Suprapubic skin (tissue), 4 donors: ENCODE data around the gene FLYWCH2. TPM values are rescaled to one million over a fixed set of nuclear protein-coding genes. Genes with fewer than 3 reads are reported as not detected.
"Not testable (repeated sequence)": the region's sequence is repeated elsewhere in the genome, so short reads cannot be mapped to it uniquely, and the experiment has no call there.

ENCODE experiments used
- DNase-seq, 2 donors: peaks; one replicate each; pipeline ENCODE4 v3.0.0-alpha.2; 2019; ENCODE audit warnings: low spot score in 2 of 2
- H3K27ac ChIP-seq: fragments of 200-600 bp; sonication (generic); one replicate; pipeline ENCODE4 v1.5.1; 2019
- H3K27me3 ChIP-seq: fragments of 200-600 bp; sonication (generic); one replicate; pipeline ENCODE4 v1.5.1; 2019
- H3K36me3 ChIP-seq: fragments of 200-600 bp; sonication (generic); one replicate; pipeline ENCODE4 v1.5.1; 2019
- H3K4me1 ChIP-seq: fragments of 200-600 bp; sonication (generic); one replicate; pipeline ENCODE4 v1.5.1; 2019
- H3K4me3 ChIP-seq: fragments of 200-600 bp; sonication (generic); one replicate; pipeline ENCODE4 v1.5.1; 2019; ENCODE audit warnings: mild to moderate bottlenecking
- H3K9me3 ChIP-seq: fragments of 200-600 bp; sonication (generic); one replicate; pipeline ENCODE4 v1.5.1; 2019
- EP300 ChIP-seq: sonication (generic); formaldehyde crosslinking; IDR thresholded peaks from one replicate; pipeline ENCODE4 v1.6.1; 2017; ENCODE audit warnings: antibody characterized with exemption
- POLR2A ChIP-seq, 2 donors: fragments of 450-650 bp; IDR thresholded peaks; one replicate each; pipeline ENCODE4 v1.6.1; 2017; ENCODE audit warnings: antibody characterized with exemption in 2 of 2, mild to moderate bottlenecking in 2 of 2, moderate library complexity in 2 of 2
- POLR2AphosphoS5 ChIP-seq, 3 donors: sonication (generic); formaldehyde crosslinking; IDR thresholded peaks; one replicate each; pipeline ENCODE4 v1.6.1; 2017; ENCODE audit warnings: antibody characterized with exemption in 3 of 3
- WGBS: methylation state at CpG from one replicate; pipeline ENCODE4 v1.1.5; 2018; 5-methylcytosine and 5-hydroxymethylcytosine counted together
- total RNA-seq, 4 donors: library from RNA; depleted of rRNA; stranded (reverse); fragments of >200 nt; gene quantifications; one replicate each; pipeline ENCODE4 v1.1.0, GENCODE V29; 2016
- TF ChIP-seq, protein P1 (sequence below), 2 donors: fragments of 200-600 bp in 1 of 2; fragments of 450-650 bp in 1 of 2; sonication (generic) in 1 of 2; IDR thresholded peaks; one replicate each; pipeline ENCODE4 v1.5.1; 2016 to 2019; ENCODE audit warnings: antibody characterized with exemption in 2 of 2, mild to moderate bottlenecking in 1 of 2, moderate library complexity in 1 of 2

The FLYWCH2 gene
- total RNA-seq, 4 donors from 2014 or later = 31.5 to 42.1 (median 34.7) TPM

DNA sequence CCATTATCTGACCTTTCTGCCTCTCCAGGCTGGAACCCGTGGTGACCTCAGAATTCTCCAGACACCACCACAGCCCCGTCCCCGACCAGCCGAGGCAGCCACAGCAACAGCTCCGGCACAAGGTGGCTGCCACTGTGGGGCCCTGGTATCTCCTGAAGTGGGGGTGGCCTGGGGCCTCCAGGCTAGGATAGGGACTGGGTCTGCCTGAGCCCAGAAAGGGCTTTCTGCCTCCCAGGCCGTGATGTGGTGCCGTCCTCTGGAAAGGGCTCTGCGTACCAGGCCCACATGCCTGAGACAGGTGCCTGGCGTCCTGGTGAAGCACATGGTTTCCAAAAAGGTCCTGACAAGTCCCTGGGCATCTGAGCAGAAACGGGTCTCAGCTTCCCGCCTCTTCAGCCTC is 45.8 kb downstream of the FLYWCH2 start:
- Histone ChIP-seq H3K27me3 (no peaks in the 10 kb centered on the region), H3K9me3 (no peaks in the 10 kb centered on the region), H3K36me3 (peaks cover 39% of the 10 kb centered on the region), H3K4me1 (peaks cover 18% of the 10 kb centered on the region), H3K4me3 (no peak overlapping the region), H3K27ac (no peak overlapping the region)
- DNase-seq = no peak
- no peak for TF ChIP-seq POLR2AphosphoS5 (IDR thresholded peaks at IDR 0.05)
- no peak for TF ChIP-seq POLR2A (IDR thresholded peaks at IDR 0.05)
- 93% methylated on average over 11 of the region's 11 CpGs for WGBS

DNA sequence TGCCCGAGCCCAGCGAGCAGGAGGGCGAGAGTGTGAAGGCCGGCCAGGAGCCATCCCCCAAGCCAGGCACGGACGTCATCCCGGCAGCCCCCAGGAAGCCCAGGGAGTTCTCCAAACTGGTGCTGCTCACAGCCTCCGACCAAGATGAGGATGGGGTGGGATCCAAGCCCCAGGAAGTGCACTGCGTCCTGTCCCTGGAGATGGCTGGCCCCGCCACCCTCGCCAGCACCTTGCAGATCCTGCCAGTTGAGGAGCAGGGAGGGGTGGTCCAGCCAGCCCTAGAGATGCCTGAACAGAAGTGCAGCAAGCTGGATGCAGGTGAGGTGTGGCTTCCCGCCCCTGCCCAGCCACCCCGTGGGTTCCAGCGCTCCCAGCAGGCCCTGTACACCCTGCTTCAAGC is 46.7 kb downstream of the FLYWCH2 start:
- peaks cover 18% of the 10 kb centered on the region for H3K4me1 ChIP-seq
- no peak overlapping the region for H3K4me3 ChIP-seq
- WGBS = 74% methylated on average over 5 of the region's 14 CpGs
- H3K27me3 ChIP-seq = no peaks in the 10 kb centered on the region
- no peak for TF ChIP-seq EP300
- TF ChIP-seq POLR2A (IDR thresholded peaks at IDR 0.05) = no peak
- TF ChIP-seq, protein P1, sequence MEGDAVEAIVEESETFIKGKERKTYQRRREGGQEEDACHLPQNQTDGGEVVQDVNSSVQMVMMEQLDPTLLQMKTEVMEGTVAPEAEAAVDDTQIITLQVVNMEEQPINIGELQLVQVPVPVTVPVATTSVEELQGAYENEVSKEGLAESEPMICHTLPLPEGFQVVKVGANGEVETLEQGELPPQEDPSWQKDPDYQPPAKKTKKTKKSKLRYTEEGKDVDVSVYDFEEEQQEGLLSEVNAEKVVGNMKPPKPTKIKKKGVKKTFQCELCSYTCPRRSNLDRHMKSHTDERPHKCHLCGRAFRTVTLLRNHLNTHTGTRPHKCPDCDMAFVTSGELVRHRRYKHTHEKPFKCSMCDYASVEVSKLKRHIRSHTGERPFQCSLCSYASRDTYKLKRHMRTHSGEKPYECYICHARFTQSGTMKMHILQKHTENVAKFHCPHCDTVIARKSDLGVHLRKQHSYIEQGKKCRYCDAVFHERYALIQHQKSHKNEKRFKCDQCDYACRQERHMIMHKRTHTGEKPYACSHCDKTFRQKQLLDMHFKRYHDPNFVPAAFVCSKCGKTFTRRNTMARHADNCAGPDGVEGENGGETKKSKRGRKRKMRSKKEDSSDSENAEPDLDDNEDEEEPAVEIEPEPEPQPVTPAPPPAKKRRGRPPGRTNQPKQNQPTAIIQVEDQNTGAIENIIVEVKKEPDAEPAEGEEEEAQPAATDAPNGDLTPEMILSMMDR (IDR thresholded peaks at IDR 0.05) = no peak
- no peak for TF ChIP-seq POLR2AphosphoS5 (IDR thresholded peaks at IDR 0.05)
- H3K9me3 ChIP-seq = no peaks in the 10 kb centered on the region
- H3K27ac ChIP-seq = no peak overlapping the region
- peaks cover 48% of the 10 kb centered on the region for H3K36me3 ChIP-seq
- no peak for DNase-seq

DNA sequence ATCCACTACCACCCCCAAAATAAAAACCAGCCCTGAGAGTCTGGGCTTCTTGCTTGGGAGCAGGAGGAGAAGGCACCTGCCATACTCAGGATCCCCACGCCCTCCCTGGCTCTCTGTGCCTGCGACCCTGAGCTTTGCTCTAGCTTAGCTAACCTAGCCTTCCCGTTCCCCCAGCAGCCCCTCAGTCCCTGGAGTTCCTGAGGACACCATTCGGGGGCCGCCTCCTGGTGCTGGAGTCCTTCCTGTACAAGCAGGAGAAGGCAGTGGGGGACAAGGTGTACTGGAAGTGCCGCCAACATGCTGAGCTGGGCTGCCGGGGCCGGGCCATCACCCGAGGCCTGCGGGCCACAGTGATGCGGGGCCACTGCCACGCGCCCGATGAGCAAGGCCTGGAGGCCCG is 47.2 kb downstream of the FLYWCH2 start:
- Histone ChIP-seq H3K9me3 (no peaks in the 10 kb centered on the region), H3K27me3 (no peaks in the 10 kb centered on the region), H3K36me3 (peaks cover 52% of the 10 kb centered on the region), H3K4me3 (no peak overlapping the region), H3K4me1 (peaks cover 14% of the 10 kb centered on the region), H3K27ac (no peak overlapping the region)
- 95% methylated on average over 7 of the region's 15 CpGs for WGBS
- no peak for DNase-seq
- TF ChIP-seq, protein P1 (IDR thresholded peaks at IDR 0.05) = no peak
- no peak for TF ChIP-seq POLR2AphosphoS5 (IDR thresholded peaks at IDR 0.05)
- TF ChIP-seq EP300 = no peak
- no peak for TF ChIP-seq POLR2A (IDR thresholded peaks at IDR 0.05)

DNA sequence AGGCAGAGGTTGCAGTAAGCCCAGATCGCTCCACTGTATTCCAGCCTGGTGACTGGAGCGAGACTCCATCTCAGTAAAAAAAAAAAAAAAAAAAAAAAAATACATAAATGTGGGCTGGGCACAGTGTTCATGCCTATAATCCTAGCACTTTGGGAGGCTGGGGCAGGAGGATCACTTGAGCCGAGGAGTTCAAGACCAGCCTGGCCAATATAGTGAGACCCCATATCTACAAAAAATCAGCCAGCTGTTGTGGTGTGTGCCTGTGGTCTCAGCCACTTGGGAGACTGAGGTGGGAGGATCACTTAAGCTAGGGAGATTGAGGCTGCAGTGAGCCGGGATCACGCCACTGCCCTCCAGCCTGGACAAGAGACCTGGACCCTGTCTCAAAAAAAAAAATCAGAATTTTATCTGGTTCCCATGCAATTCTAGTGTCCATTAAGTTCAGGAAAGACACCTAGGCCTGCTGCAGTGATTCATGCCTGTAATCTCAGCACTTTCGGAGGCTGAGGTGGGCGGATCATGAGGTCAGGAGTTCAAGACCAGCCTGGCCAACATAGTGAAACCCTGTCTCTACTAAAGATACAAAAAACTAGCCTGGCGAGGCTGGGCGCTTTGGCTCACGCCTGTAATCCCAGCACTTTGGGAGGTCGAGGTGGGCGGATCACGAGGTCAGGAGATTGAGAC is 48.4 kb downstream of the FLYWCH2 start:
- WGBS = 86% methylated on average over 13 of the region's 13 CpGs
- not testable (repeated sequence) for H3K27ac ChIP-seq, H3K9me3 ChIP-seq

DNA sequence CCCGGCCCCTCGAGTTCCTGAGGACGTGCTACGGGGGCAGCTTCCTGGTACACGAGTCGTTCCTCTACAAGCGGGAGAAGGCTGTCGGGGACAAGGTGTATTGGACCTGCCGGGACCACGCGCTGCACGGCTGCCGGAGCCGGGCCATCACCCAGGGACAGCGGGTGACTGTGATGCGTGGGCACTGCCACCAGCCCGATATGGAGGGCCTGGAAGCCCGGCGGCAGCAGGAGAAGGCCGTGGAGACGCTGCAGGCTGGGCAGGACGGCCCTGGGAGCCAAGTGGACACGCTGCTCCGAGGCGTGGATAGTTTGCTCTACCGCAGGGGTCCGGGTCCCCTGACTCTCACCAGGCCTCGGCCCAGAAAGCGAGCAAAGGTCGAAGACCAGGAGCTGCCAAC is 50.1 kb downstream of the FLYWCH2 start:
- 96% methylated on average over 5 of the region's 30 CpGs for WGBS
- peaks cover 80% of the 10 kb centered on the region for H3K36me3 ChIP-seq
- TF ChIP-seq POLR2AphosphoS5 (IDR thresholded peaks at IDR 0.05) (no peak), POLR2A (IDR thresholded peaks at IDR 0.05) (no peak), EP300 (no peak)
- TF ChIP-seq, protein P1 (IDR thresholded peaks at IDR 0.05) = no peak

More for the DNA sequence above, 48.4 kb downstream of the FLYWCH2 start:
- not testable (repeated sequence) for H3K27me3 ChIP-seq, H3K4me3 ChIP-seq, DNase-seq, H3K4me1 ChIP-seq
- H3K36me3 ChIP-seq = peaks cover 62% of the 10 kb centered on the region

DNA sequence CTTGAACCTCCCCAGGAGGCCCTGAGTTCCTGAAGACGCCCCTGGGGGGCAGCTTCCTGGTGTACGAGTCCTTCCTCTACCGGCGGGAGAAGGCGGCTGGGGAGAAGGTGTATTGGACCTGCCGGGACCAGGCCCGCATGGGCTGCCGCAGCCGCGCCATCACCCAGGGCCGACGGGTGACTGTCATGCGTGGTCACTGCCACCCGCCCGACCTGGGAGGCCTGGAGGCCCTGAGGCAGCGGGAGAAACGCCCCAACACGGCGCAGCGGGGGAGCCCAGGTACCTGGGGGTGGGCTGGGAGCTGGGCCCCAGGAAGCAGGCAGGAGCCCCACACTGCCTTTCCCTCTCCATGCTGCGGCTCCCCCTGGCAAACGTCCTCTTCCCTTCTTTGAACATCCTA is 50.7 kb downstream of the FLYWCH2 start:
- no peak overlapping the region for H3K4me3 ChIP-seq
- no peak overlapping the region for H3K27ac ChIP-seq
- H3K4me1 ChIP-seq = no peaks in the 10 kb centered on the region
- H3K36me3 ChIP-seq = peaks cover 84% of the 10 kb centered on the region
- no peaks in the 10 kb centered on the region for H3K9me3 ChIP-seq
- WGBS = 86% methylated on average over 9 of the region's 22 CpGs
- H3K27me3 ChIP-seq = no peaks in the 10 kb centered on the region
- DNase-seq = no peak
- TF ChIP-seq POLR2AphosphoS5 (IDR thresholded peaks at IDR 0.05) (no peak), POLR2A (IDR thresholded peaks at IDR 0.05) (no peak), EP300 (no peak)
- TF ChIP-seq, protein P1 (IDR thresholded peaks at IDR 0.05) = no peak

More for the DNA sequence above, 50.1 kb downstream of the FLYWCH2 start:
- no peaks in the 10 kb centered on the region for H3K4me1 ChIP-seq
- H3K27me3 ChIP-seq = no peaks in the 10 kb centered on the region
- no peak overlapping the region for H3K4me3 ChIP-seq
- H3K9me3 ChIP-seq = no peaks in the 10 kb centered on the region
- no peak for DNase-seq
- H3K27ac ChIP-seq = no peak overlapping the region
